ENCODE results near the gene XPNPEP1.

DNA sequence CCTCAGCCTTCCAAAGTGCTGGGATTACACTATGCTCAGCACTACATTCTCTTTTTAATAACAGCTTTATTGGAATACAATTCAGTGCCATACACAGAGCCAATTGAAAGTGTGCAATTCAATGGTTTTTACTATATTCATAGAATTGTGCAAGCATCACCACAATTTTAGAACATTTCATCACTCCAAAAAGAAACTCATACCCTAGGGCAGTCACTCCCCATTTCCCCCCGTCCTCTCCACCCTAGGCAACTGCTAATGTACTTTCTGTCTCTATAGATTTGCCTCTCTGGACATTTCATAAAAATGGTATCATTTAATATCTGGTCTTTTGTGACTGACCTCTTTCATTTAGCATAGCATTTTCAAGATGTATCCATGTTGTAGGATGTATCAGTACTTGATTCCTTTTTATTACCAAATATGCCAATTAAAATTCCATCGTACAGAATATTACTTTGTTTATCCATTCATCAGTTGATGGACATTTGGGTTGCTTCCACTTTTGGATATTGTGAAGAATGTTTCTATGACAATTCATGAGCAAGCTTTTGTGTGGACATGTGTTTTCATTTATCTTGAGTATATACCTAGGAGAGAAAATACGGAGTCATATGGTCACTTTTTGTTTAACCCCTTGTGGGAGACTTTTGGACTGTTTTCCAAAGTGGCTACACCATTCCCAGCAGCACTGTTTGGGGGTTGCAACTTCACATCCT lies 6.3 kb upstream of the XPNPEP1 start:
- TF ChIP-seq, protein P1, sequence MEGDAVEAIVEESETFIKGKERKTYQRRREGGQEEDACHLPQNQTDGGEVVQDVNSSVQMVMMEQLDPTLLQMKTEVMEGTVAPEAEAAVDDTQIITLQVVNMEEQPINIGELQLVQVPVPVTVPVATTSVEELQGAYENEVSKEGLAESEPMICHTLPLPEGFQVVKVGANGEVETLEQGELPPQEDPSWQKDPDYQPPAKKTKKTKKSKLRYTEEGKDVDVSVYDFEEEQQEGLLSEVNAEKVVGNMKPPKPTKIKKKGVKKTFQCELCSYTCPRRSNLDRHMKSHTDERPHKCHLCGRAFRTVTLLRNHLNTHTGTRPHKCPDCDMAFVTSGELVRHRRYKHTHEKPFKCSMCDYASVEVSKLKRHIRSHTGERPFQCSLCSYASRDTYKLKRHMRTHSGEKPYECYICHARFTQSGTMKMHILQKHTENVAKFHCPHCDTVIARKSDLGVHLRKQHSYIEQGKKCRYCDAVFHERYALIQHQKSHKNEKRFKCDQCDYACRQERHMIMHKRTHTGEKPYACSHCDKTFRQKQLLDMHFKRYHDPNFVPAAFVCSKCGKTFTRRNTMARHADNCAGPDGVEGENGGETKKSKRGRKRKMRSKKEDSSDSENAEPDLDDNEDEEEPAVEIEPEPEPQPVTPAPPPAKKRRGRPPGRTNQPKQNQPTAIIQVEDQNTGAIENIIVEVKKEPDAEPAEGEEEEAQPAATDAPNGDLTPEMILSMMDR (IDR thresholded peaks at IDR 0.05), result no peak
- no peak for TF ChIP-seq EP300 (IDR thresholded peaks at IDR 0.05)
- TF ChIP-seq POLR2A (IDR thresholded peaks at IDR 0.05), result no peak
